Stimulated activated CD4-positive, alpha-beta T cell treated with anti-CD3 and anti-CD28 coated beads, Interleukin-2, amount 100 ng/mL, for 24 hours (primary cell): ENCODE measurements around the gene NOC4L.
"Not testable (repeated sequence)": the region's sequence is repeated elsewhere in the genome, so short reads cannot be mapped to it uniquely, and the experiment has no call there.

Experiments used
- DNase-seq, 2 donors: peaks; one replicate each; pipeline ENCODE4 v3.0.0-alpha.2; 2020

The NOC4L gene

DNA sequence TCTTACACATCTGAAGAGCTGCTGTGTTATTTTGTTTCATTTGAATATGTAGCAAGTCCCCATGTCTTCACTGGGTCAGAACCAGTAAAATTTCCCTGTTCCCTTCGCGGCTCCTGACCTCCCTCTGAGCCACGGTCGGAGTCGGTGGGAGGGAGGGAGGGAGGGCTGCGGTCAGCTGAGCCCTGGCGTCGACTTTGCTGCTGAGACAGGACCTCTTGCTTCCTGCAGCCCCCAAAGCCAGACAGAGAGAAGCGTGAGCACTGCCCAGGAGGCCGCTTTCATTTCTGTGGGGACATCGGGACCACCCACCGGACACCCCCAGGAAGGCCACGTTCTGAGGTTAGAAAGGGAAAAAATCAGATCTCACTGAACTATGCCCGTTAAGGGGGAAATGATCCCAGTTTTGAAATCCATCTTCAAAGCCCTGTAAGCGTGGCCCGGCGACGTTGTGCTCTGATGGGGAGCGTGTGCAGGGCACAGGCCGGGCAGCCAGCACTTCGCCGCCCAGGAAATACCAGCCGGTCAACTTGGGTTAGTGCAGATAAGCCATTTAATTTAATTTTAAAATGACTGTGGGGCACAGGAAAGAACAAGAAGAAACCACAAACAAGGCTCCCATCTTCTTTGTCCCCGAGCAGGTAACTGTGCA, 42.1 kb downstream of the NOC4L start:
- no peak for DNase-seq

DNA sequence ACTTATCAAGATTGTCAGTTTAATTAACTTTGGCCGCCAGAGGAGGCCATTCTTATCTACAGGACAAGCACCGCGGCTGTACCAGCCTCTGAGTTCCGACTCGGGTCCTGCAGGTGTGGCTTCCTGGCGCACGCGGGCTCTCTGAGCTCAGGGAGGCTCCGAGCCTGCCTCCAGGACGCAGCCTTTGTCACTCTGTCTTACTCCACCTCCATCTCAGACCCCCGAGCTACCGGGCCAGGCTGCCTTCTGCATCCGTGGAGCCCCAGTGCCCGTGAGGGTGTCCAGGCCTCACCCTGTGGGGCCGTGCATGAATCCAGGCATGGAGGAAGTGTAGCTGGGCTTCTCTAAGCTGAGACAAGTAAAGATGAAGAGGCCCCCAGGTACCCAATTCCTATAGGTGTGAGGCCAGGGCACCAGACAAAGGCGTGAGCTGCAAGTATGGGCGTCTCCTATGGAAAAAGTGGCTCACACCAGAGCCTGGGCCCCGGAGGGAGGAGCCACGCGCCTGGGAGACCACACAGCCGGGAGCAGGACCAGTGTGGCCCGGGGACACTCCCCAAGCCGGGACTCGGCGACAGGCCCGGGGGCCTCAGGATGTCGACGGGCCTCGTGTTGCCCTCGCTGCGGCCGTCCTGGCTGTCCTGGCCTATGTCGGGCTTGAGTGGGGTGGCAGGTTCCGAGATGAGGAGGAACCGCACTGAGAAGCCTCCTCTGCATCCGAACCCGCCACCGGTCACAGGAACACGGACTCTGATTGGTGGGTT, 42.8 kb downstream of the NOC4L start:
- peak; percentile 25 to 30 for DNase-seq

DNA sequence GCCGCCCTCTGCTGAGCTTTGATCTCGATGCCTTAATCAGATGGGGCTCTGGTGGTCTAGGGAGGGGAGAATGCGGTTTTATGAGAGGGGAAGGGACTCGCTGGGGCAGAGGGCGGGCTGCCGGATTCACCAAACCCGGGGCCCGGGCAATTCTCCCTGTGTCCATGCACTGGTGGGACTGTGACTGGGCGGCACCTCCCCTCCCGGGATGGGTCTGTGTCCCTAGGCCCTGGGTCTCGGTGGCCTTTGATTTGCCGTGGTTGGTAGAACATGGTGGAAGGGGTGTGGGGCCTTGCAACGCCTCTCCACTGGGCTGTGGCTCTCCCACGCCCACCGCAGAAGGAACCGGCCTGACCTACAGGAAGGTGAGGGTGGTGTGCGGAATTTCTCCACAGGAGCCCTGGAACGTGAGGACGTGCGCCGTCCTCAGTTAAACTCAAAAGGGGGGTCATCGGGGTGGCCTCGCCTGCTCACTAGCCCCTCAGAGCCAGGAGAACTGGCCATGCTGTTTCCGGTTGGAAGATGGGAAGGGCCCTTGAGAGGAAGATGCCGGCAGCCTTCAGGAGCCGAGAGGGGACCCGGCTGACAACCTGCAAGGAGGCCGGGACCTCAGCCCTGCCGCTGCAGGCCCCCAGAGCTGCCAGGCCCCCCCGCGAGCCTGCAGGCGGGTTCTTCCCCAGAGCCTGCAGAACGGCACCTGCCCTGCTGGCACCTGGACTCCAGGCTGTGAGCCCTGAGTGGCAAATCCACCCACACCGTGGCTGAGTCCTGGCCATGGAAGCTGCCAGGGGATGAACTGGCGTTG, 43.6 kb downstream of the NOC4L start:
- no peak for DNase-seq

DNA sequence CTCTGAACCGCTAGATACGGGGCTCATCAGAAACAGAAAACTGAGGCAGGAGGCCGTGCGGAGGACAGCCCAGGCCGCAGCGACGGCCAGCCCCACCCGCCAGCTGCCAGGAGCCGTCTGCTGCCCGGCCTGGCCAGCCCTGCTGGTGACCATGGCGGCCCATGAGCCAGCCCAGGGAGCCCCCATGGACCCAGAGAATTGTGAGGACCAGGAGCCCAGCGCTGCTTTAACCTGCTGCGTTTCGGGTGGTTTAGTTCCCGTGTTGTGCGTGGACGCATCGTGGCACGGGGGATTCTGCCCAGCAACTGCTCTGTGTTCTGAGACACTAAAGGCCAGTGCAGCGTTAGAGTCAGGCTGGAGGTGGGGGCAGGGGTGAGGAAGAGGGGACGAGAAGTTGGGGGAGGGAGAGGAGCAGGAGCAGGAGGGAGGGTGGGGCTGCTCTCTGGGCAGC, 44.2 kb downstream of the NOC4L start:
- no peak for DNase-seq

DNA sequence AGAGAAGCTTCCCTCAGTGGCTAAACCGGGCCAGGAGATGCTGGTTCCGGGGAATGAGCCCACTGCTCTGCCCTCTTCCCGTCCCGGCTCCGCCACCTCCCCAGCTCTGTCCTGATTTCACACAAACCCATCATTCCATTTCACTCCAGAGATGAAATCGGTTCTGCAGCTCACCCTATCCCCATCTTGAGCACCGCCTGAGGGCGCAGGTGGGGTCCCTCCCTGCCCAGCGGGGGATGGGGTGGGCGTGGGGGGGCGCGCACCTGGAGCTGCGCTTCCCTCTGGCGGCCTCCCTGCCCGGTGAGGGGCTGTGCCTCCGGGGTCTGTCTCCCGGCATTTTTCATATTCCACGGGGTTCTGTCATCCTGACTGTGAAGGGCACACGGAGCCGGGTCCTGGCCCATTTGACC, 44.7 kb downstream of the NOC4L start:
- DNase-seq: no peak

DNA sequence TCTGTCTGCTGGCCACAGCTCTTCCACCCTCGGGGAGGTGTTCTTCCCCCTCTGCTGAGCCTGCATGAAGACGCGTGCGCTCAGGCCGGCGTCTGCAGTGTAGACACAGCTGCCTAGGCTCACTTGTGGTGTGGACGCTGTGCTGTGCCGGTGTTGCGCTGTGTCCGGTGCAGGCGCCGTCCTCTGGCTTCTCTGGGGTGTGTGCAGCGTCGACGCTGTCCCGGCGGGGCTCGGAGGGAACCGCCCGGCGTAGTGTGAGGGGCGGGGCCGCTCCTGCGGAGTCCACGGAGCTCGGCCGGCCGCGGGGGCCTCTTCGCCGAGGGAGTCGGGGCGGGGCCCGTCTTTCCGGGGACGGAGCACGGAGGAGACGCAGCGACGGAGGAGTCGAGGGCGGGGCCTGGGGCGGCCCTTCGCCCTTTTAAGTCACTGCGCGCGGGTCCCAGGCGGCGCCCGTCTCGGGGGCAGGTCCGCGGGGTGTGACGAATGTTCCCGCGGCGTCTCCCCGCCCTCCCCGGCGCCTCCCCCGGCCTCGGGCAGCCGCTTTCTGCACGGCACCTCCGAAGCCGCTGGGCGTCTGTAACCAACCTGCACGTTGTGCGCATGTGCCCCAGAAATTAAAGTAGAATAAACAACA, 45.2 kb downstream of the NOC4L start:
- peak; percentile 95 for DNase-seq

DNA sequence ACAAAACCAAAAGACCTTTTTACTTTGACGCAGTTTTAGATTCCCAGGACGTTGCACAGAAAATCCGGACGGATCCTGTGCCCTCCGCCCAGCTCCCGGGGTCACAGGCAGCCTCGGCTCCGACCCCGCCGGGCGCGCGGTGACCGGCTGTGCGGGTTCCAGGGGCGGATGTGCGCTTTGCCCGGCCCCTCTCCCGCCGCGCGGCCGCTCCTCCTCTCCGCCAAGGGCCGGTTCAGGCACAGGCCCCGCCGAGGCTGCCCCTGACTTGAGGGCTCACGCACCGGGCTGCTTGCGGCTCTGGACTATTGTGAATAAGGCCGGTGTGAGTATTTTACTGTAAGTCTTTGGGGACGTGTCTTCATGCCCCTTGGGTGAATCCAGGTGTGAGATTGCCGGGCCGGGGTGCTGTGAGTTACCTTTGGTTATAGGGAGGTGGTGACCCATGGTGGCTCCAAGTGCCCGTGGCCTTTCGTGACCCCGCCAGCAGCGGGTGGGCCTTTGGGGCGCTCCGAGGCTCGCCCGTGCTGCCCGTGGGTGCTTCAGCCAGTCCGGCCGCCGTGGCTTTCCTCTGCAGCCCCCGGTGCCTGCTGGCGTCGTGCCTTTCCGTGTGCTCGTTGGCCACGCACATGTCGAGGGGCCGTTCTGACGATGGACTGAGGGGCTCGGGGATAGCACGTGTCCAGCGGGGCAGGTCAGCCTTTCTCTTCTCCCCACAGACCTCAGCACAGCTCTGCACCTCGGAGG, 45.9 kb downstream of the NOC4L start:
- no peak for DNase-seq

DNA sequence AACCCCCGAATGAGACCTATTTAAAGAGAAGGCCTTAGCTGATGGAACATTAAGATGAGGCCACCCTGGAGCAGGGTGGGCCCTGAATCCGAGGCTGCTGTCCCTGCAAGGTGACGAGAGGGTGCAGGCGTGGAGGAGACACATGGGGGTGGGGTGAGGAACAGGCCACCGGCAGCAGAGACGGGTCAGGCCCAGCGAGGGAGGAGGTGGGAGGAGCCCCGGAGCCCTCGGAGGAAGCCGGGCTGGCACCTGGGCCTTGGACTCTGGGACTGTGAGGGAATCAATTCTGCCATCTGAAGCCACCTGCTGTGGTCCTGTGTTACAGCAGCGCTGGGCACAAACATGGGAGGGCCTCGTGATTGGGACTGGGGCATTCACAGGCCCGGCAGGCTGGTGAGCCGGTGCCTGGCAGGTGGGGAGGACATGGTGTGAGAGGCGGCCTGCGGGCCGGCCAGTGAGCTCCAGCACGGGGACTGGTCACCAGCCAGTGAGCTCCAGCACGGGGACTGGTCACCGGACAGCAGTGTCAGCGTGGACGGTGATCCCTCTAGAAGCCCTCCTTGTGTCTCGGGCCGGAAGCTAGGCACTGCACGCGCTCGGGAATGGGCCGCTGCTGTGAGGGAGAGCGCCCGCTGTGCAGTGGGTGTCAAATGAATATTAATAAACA, 46.7 kb downstream of the NOC4L start:
- DNase-seq: no peak

DNA sequence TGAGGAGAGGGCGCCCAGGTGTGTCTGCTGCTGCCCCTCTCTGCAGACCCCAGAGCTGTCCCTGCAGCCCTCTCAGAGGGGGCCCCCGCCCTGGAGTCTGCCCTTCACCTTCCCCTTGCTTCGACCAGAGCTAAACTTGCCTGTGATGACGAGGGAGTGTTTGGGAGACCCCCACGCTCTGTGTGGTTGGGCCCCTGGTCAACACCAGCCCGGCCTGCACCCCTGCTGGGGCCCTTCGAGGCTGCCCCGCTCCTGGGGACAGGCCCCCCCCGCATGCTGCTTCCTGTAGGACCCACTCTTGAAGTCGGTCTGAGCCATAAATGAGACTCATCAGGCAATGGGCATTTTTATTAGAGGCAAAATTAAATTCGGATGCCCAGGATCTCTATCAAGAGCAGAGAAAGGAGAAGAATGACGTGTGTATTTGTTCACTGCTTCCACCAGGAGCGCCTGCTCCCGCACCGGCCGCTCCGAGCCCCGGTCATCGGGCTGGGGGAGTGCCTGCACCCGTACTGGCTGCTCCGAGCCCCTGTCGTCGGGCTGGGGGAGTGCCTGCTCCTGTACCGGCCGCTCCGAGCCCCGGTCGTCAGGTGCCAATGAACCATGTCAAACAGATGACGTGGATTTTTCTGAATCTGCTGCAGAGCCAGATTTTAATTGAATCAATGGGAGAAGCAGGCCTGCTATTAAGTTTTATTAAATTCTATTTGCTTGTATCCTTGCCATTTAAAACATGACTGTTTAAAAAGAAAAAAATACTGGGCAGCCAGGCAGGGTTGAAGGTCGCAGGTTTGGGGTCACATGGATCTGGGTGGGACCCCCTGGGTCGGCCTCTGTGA, 47.7 kb downstream of the NOC4L start:
- DNase-seq: no peak

DNA sequence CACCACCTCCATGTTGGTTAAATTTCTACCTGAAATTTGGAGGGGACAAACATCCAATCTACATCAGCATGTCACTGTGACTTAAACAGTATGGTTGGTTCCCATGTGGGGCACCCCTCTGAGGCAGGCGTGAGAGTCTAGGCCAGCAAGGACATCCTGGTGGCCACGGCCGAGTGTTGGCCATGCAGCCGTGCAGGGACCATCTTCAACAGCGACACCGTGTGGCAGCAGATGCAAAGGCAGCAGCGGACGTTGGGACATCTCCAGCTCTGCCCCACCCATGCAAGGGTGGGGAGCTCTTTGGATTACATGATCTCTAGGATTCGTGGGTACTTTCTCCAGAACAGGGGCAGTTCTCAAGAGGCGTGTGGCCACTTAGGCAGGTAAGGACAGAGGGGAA, 49.8 kb downstream of the NOC4L start:
- DNase-seq: peak in 1 of 2 donors; percentile 35

DNA sequence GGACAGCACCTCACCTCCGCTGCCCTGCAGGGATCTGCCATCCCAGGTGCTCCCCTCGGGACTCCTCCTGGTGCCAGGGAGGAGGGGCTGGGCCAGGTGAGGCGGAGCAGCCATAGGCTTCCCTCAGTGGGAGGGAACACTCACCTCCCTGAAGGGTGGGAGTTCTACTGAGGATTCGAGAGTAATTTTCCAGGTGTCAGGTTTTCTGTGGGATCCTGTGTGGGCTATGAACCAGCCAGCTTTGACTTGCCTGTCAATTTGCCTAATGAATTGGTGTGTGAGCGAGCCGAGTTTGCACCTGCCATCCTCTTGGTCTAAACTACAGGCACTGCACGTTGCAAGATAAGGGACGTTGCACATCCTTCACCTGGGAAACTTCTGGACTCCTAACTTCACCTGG, 50.3 kb downstream of the NOC4L start:
- DNase-seq: no peak

DNA sequence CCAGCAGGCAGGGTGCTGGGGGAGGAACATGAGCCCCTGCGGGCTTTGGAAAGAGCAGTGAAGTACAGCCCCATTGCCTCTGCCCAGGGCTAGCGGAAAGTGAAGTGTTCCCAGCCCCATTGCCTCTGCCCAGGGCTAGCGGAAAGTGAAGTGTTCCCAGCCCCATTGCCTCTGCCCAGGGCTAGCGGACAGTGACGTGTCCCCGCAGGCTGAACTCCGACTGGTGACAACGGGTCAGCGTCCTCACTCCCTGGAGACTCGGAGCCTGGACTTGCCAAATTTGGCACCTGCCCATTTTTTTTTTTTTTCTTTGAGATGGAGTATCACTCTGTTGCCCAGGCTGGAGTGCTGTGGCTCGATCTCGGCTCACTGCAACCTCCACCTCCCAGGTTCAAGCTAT, 51.0 kb downstream of the NOC4L start:
- DNase-seq: not testable (repeated sequence)

DNA sequence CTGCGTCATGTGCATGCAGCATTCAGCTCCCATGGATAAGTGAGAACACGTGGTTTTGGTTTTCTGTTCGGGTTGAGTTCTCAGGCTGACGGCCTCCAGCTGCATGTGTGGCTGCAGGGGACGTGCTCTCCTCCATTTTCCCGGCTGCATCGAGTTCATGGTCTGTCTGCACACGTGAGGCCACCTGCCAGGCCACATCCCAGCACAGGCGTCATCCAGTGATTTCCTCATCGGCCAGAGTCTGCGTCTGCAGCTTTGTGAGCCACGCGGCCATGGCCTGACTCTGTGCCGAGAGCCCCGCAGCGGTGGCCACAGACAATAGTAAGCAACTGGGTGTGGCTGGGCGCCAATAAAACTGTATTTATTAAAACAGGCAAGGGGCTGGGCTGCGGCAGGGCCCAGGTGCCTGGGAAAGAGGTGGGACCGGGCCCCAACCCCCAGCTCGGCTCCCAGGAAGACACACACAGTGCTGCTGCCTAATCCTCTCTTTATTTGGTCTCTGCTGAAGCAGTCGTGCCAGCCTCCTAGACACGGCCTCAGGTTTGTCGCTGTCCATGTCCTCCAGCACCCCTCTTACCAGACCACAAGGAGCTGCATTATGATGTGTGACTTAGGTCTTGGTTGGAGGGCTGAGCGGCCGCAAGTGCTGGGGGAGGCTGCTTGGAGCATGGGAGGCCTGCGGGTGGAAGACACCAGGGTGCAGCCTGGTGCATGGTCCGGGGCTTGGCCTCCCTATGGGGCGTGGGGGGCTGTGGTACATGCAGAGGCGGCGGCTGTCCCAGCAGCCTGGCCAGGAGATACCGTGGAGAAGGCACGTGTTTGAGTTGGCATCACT, 52.0 kb downstream of the NOC4L start:
- no peak for DNase-seq

DNA sequence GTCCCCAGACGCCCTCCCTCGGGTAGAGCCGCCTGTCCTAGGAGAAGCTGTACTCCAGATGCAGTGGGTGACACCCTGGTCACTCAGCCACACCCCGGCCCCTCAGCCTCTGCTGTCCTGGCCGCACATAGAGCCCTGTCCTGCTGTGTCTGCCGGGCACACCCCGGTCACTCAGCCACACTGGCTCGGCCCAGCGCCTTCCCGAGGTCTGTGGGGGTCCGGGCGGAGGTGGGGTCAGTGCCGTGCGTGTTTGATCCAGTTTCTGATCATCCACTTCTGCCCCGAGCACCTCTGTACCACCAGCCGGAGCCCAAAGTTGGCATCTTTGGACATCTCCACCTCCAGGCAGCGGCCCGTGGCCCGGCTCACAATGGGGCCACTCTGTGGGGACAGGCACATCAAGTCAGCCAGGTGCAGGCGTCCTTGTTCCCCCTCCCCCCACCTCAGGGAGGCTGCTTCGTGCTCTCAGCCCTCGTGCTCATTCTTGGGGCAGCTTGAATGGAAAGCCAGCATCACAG, 52.7 kb downstream of the NOC4L start:
- DNase-seq: no peak

DNA sequence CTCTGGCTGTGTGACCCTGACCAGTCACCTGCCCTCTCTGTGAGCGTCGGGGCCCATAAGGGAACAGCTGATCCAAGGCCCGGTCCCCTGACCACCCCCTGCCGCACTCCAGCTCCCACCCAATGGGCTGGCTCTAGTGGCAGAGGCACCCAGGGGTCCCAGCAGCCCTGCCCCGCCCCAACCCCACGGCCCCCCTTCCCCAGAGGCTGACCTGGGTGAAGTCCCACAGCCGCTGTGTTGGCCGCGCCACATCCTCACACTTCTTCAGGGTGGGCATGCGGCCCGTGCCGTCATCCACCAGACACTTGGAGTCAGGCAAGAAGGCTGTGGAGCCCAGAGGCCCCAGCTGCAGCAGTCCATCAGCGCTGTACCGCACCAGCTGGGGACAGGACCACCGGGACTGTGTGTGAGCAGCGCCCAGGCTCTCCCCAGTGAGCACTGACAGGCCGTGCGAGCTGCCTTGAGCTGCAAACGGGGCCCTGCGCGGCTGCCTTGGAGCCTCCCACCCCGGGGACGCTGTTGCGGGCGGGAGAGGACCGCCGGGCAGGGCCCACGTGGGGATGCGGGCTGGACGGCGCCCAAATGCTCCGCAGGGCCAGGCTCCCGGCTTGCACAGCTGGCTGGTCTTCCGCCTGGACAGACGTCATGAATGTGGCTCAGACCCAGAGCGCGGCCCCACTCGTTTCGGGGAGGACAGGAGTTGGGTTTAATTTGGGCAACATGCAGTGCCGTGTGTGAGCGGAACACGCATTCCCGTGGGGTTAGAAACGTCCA, 53.5 kb downstream of the NOC4L start:
- DNase-seq: no peak

DNA sequence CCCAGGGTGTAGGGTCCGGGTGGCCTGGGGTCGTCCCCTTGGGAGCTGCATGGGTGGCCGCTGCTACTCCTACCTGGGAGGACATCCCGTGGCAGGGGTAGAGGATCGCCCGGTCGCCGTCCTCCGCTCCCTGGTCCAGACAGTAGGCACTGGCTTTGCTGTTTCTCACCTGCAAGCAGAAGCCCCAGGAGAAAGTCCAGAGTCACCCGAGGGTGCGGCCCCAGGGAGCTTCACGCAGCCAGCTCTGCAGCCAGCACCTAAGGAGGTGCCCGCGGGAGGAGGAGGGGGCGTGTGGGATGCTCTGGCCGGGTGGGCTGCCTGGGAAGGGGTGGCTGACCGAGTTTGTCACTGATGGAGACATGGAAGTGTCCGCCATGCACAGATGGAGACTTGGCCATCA, 54.8 kb downstream of the NOC4L start:
- DNase-seq: no peak

DNA sequence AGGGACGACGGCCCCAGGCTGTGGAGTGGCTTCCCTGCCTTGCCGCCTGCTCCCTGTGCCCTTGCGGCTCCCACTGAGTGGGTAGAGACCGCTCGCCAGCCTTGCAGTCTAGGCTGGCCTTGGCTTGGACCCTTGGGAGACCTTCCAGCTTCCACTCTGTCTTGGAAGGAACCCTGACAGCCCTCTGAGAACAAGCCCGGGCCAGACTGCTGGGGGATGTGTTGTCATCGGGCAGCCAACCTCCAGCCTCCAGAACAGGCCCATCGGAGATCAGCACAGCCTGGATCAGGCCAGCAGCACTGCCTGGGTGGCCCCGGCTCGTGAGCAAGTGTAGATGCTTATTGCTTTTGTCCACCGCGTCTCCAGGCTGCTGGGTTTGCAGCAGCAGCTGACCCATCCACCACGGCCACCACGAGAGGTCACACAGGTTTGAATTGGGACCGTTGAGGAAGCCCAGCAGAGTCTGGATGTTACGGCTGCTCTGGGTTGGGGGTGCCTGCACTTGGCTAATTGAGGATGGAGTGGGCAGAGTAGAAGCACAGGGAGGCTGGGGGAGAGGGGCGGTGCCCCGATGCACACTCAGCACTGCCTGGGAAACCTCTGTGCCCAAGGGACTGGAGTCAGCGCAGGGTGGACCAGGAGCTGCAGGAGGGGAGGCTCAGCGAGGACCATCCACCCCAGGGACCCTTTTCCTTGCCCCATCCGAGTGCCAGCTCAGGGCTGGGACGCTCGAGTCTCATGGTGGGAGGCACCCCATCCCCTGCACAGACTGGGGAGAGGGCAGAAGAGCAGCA, 55.5 kb downstream of the NOC4L start:
- DNase-seq: no peak

DNA sequence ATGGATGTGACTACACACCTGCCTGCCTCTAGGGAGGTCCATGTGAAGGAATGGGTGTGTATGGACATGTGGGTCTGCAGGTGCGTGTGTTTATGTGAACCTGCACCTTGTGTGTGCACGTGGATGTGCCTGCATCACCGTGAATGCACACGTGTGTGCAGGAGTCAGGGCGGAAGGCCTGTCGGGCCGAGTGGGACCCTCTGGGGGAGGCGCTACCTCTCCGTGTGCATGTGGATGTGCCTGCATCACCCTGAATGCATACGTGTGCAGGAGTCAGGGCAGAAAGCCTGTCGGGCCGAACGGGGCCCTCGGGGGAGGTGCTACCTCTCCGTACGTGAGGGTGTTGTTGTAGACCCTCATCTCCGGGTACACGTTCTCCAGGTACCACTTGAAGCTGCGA, 56.5 kb downstream of the NOC4L start:
- DNase-seq: no peak
